Testis (tissue), 3 donors: ENCODE results near the gene CHRNB1. TPM values are rescaled to one million over a fixed set of nuclear protein-coding genes. Genes with fewer than 3 reads are reported as not detected.
A peak's percentile ranks its signal among the peaks of the same experiment; 100 is the strongest.
"Not testable (repeated sequence)": the region's sequence is repeated elsewhere in the genome, so short reads cannot be mapped to it uniquely, and the experiment has no call there.

Experiments used
- DNase-seq: peaks from one replicate; pipeline ENCODE4 v3.0.0-alpha.2; 2019
- H3K27ac ChIP-seq, 2 donors: fragments of 200-600 bp; sonication (generic); one replicate each; pipeline ENCODE4 v1.5.1; 2019
- H3K27me3 ChIP-seq: fragments of 200-600 bp; sonication (generic); one replicate; pipeline ENCODE4 v1.5.1; 2019
- H3K36me3 ChIP-seq: fragments of 200-600 bp; sonication (generic); one replicate; pipeline ENCODE4 v1.5.1; 2017; ENCODE audit warnings: low read depth; ENCODE audit errors: missing control alignments
- H3K4me1 ChIP-seq: fragments of 200-600 bp; sonication (generic); one replicate; pipeline ENCODE4 v1.5.1; 2019
- H3K4me3 ChIP-seq, 2 donors: fragments of 200-600 bp; sonication (generic); one replicate each; pipeline ENCODE4 v1.5.1; 2017 to 2019
- H3K9me3 ChIP-seq: fragments of 200-600 bp; sonication (generic); one replicate; pipeline ENCODE4 v1.5.1; 2017
- POLR2A ChIP-seq: fragments of 450-650 bp; IDR thresholded peaks from one replicate; pipeline ENCODE4 v1.6.1; 2017; ENCODE audit warnings: antibody characterized with exemption, mild to moderate bottlenecking, moderate library complexity
- WGBS, 2 donors: methylation state at CpG; one replicate each; pipeline ENCODE4 v1.1.5; 2018; 5-methylcytosine and 5-hydroxymethylcytosine counted together
- intact Hi-C: fragments of 100-400 bp; cut with DNase I; formaldehyde crosslinking; loops from one replicate; pipeline ENCODE4 v1.15.1; 2023; ENCODE audit warnings: low total_unique reads
- polyA plus RNA-seq: library from polyadenylated mRNA; stranded (reverse); fragments of 350-450 nt; fragmentation: Illumina TruSeq; extraction: RNeasy Lipid Tissue Mini Kit (QIAGEN cat#74804); gene quantifications from one replicate; pipeline ENCODE4 v1.2.3, GENCODE V29; 2014; ENCODE audit warnings: low read depth, low replicate concordance; ENCODE audit not compliant: insufficient read depth
- total RNA-seq, 2 donors: library from RNA; depleted of rRNA; stranded (reverse); fragments of >200 nt; gene quantifications; one replicate each; pipeline ENCODE4 v1.2.3, GENCODE V29; 2016
- TF ChIP-seq, protein P1 (sequence below), 3 experiments: fragments of 450-650 bp in 2 of 3; fragments of 200-600 bp in 1 of 3; sonication (generic) in 1 of 3; IDR thresholded peaks; one replicate each; pipeline ENCODE4 v1.5.1; 2016 to 2019; ENCODE audit warnings: antibody characterized with exemption in 3 of 3, mild to moderate bottlenecking in 2 of 3, moderate library complexity in 1 of 3

CHRNB1 gene
- total and polyA plus RNA-seq, 3 donors from 2014 or later: 6.2 to 7.4 (median 6.9) TPM

DNA sequence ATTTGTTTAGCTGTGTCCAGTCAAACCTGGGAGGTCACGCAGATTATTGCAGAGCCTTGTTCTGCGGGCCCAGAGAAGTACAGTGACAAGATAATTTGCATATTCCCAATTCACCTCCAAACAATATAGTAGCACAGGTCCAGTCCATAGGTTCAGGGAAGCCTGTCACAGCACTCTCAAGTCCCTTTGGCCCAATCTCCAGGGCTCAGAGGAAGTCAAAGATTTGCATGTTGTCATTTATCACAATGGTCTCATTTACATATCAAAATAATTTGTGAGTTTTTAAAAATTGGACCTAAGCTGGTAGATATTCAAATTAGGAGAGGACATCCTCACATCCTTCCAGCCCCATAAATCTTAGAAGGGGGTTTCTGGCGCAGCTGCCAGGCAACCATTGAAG is 22.6 kb downstream of the CHRNB1 start:
- no peaks in the 10 kb centered on the region for H3K36me3 ChIP-seq
- 90 to 96% methylated on average over 3 of the region's 3 CpGs for WGBS, 2 donors
- no peak overlapping the region for H3K4me3 ChIP-seq
- DNase-seq: no peak
- peak overlapping the region in 1 of 2 donors; percentile 80 for H3K27ac ChIP-seq
- TF ChIP-seq, protein P1, sequence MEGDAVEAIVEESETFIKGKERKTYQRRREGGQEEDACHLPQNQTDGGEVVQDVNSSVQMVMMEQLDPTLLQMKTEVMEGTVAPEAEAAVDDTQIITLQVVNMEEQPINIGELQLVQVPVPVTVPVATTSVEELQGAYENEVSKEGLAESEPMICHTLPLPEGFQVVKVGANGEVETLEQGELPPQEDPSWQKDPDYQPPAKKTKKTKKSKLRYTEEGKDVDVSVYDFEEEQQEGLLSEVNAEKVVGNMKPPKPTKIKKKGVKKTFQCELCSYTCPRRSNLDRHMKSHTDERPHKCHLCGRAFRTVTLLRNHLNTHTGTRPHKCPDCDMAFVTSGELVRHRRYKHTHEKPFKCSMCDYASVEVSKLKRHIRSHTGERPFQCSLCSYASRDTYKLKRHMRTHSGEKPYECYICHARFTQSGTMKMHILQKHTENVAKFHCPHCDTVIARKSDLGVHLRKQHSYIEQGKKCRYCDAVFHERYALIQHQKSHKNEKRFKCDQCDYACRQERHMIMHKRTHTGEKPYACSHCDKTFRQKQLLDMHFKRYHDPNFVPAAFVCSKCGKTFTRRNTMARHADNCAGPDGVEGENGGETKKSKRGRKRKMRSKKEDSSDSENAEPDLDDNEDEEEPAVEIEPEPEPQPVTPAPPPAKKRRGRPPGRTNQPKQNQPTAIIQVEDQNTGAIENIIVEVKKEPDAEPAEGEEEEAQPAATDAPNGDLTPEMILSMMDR (IDR thresholded peaks at IDR 0.05): no peak
- TF ChIP-seq POLR2A: no peak
- peaks cover 16% of the 10 kb centered on the region for H3K4me1 ChIP-seq
- intact Hi-C loops: no loop called here
- no peaks in the 10 kb centered on the region for H3K27me3 ChIP-seq
- no peaks in the 10 kb centered on the region for H3K9me3 ChIP-seq

DNA sequence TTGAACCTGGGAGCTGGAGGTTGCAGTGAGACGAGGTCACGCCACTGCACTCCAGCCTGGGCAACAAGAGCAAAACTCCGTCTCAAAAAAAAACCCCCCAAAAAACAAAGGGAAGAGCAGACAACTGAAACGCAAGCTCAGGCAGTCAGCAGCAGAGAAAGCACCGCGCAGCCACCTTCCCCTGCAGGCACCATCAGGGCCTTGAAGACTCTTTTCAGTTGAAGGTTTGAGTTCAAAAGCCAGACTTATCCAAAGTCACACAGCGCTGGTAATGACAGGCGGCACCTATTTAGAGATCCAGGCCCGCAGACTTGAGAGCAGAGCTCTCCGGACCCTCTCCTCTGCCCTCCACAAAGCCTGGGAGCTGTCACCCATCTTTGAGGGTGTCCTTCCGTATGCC is 23.4 kb downstream of the CHRNB1 start:
- no peak for DNase-seq
- Histone ChIP-seq H3K27ac (no peak overlapping the region), H3K4me1 (peaks cover 16% of the 10 kb centered on the region), H3K36me3 (no peaks in the 10 kb centered on the region), H3K9me3 (no peaks in the 10 kb centered on the region), H3K4me3 (no peak overlapping the region), H3K27me3 (no peaks in the 10 kb centered on the region)
- 92 to 95% methylated on average over 11 of the region's 11 CpGs for WGBS, 2 donors
- TF ChIP-seq, protein P1 (IDR thresholded peaks at IDR 0.05): no peak
- no peak for TF ChIP-seq POLR2A
- intact Hi-C loops: no loop called here

- Histone ChIP-seq H3K27me3 (no peaks in the 10 kb centered on the region), H3K4me1 (peaks cover 16% of the 10 kb centered on the region), H3K36me3 (no peaks in the 10 kb centered on the region), H3K27ac (no peak overlapping the region), H3K9me3 (no peaks in the 10 kb centered on the region), H3K4me3 (no peak overlapping the region)
- intact Hi-C loops: no loop called here
- DNase-seq: no peak
- WGBS, 2 donors: 75 to 78% methylated on average over 12 of the region's 12 CpGs
- TF ChIP-seq, protein P1 (IDR thresholded peaks at IDR 0.05): no peak
- no peak for TF ChIP-seq POLR2A
Measured at GRCh38 chr17:7468804-7469389, 24.0 kb downstream of the CHRNB1 start.

DNA sequence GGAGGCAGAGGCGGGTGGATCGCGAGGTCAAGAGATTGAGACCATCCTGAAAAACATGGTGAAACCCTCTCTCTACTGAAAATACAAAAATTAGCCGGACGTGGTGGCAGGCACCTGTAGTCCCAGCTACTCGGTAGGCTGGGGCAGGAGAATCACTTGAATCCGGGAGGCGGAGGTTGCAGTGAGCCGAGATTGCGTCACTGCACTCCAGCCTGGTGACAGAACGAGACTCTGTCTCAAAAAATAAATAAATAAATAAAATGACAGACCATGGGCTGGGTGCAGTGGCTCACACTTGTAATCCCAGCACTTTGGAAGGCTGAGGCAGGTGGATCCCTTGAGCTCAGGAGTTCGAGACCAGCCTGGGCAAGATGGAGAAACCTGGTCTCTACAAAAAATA is 25.0 kb downstream of the CHRNB1 start:
- DNase-seq, intact Hi-C loops, H3K4me3 ChIP-seq, H3K9me3 ChIP-seq, H3K27me3 ChIP-seq, H3K36me3 ChIP-seq, H3K27ac ChIP-seq: not testable (repeated sequence)
- 95 to 97% methylated on average over 12 of the region's 12 CpGs for WGBS, 2 donors
- H3K4me1 ChIP-seq: peaks cover 16% of the 10 kb centered on the region

DNA sequence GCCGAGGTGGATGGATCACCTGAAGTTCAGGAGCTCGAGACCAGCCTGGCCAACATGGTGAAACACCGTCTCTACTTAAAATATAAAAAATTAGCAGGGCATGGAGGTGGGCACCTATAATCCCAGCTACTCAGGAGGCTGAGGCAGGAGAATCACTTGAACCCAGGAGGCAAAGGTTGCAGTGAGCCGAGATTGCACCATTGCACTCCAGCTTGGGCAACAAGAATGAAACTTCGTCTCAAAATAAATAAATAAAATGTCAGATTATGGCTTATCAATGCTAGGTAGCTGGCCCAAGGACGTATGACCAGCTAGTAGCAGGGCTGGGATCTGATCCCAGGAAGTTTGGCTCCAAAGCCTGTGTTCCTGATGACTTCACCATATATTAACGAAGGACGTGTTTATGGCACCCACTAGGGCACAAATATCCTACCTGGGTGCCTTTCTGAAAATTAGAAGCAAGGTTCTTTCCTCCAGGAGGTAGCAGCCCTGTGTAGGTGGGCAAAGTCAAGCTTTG is 25.7 kb downstream of the CHRNB1 start:
- DNase-seq, H3K36me3 ChIP-seq, H3K27ac ChIP-seq, H3K27me3 ChIP-seq, H3K9me3 ChIP-seq, intact Hi-C loops, H3K4me3 ChIP-seq: not testable (repeated sequence)
- 69% methylated on average over 8 of the region's 8 CpGs for WGBS, 2 donors
- peaks cover 16% of the 10 kb centered on the region for H3K4me1 ChIP-seq

DNA sequence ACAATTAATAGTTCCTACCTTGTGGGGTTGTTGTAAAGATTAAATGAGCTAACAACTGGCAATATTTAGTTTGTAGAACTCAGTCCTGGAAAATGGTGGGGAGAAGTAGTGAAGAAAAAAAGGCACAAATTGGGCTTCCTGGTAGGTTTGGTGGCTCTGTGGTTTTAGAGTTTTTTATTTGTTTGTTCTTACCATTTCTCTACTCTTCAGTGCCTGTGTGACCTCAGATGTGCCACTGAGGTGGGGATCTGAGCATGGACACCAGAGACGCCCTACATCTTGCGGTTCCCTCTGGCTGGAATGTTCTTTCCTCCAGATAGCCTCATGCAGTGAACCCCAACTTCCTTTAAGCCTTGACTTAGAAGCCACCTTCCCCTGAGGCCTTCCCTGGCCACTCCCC is 26.9 kb downstream of the CHRNB1 start:
- H3K4me1 ChIP-seq: peaks cover 17% of the 10 kb centered on the region
- H3K36me3 ChIP-seq: no peaks in the 10 kb centered on the region
- H3K27ac ChIP-seq: no peak overlapping the region
- WGBS, 2 donors: 82 to 89% methylated on average over 2 of the region's 2 CpGs
- no peak for DNase-seq
- no peaks in the 10 kb centered on the region for H3K9me3 ChIP-seq
- no peak overlapping the region for H3K4me3 ChIP-seq
- no peaks in the 10 kb centered on the region for H3K27me3 ChIP-seq
- TF ChIP-seq, protein P1 (IDR thresholded peaks at IDR 0.05): no peak
- TF ChIP-seq POLR2A: no peak
- intact Hi-C loops: no loop called here

- H3K36me3 ChIP-seq, H3K27ac ChIP-seq, intact Hi-C loops, H3K27me3 ChIP-seq, H3K9me3 ChIP-seq, DNase-seq, H3K4me3 ChIP-seq: not testable (repeated sequence)
- WGBS, 2 donors: 84 to 93% methylated on average over 8 of the region's 8 CpGs
- H3K4me1 ChIP-seq: peaks cover 19% of the 10 kb centered on the region
Measured at GRCh38 chr17:7474767-7475166, 29.9 kb downstream of the CHRNB1 start.
